ENCODE results near the gene FOXC1.

GRCh38 chr6:1662534-1662933, 52.8 kb downstream of the FOXC1 start:
- no peak for TF ChIP-seq CTCF (IDR thresholded peaks at IDR 0.05; ENCODE audit: borderline replicate concordance, extremely low read depth, low read length, poor library complexity, severe bottlenecking)
- TF ChIP-seq EZH2 (IDR thresholded peaks at IDR 0.05; ENCODE audit: borderline replicate concordance, low read depth, low read length, severe bottlenecking), result no peak
